Measurements from ENCODE around the gene MTHFSD.

The MTHFSD gene

DNA sequence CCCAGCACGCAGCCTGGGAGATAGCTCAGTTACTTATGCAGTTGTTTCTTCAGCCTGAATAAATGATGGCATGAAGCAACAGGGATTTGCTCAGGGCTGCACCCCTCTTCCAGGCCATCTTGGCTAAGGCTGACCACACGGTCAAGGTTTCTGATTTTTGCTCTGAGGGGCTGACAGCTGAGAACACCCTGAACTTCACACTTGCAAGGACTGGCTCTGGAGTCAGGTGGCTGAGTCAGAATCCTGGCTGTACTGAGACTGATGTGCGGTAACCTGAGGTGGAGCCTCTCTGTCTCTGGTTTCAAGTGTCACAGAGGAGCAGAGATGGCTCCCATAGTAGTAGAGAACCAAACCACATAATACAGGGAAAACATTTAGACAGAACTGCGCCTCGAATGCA lies 4.8 kb downstream of the MTHFSD start:
- DNase-seq (ENCODE audit: low read depth): no peak

DNA sequence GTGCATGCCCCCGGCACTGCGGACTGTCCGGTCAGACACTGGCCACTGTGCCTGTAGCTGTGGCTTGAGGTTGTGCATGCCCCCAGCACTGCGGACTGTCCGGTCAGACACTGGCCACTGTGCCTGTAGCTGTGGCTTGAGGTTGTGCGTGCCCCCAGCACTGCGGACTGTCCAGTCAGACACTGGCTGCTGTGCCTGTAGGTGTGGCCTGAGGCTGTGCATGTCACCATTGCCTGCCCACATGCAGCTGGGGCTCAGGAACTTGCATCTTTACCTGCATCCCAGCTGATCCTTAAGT lies 5.2 kb downstream of the MTHFSD start:
- no peak for DNase-seq (ENCODE audit: low read depth)

DNA sequence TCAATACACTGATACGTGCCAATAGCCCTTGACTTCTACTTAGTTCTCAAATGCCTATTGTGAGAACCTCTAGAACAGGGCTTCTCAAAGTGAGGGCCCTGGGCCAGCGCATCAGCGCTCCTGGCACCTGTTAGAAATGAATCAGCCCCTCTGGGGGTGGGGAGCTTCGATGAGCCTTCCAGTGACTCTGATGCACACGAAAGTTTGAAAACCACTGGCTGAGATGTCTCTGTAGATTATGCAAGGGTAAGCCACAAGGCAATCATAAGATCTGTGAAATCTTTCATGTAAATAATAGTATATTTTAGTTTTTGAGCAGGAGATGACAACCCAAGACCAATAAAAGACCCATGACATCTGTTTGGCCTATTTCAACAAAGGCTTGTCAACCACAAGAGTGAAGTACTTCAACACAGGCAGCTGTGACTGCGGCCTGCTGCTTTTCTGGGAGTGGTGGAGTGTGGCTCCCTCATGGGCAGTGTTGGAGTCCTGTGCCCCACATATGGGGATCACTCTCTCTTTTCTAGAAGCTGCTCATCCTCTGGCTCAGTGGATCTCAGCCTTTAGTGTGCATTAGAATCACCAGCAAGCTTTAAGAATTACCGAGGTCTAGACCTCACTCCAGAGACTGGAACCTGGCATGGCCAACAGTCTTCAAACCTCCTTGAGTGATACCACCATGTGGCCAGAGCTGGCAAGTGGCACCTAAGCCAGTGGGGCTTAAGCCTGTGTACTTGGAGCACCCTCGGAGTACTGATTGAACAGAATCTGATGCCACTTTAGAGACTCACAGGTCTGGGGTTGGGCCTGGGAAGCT lies 5.8 kb downstream of the MTHFSD start:
- DNase-seq (ENCODE audit: low read depth): no peak

DNA sequence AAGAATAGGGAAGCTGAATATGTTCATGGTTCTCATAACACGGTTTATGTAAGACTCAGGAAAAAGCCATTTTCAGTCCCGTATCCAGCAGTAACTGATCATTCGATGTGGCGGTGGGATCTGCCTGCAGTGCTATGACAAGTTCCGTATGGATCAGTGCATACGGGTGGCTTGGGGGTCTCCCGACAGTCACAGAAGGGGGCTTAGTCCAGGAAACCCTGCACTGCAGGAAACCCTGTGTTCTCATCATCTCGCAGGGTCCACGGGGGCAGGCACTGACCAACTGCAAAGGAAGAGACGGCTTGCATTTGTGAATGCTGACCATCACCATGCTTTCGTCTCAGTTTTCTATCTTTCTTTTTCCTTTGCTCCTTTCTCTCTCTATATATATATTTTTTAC lies 7.7 kb downstream of the MTHFSD start:
- DNase-seq (ENCODE audit: low read depth): no peak

DNA sequence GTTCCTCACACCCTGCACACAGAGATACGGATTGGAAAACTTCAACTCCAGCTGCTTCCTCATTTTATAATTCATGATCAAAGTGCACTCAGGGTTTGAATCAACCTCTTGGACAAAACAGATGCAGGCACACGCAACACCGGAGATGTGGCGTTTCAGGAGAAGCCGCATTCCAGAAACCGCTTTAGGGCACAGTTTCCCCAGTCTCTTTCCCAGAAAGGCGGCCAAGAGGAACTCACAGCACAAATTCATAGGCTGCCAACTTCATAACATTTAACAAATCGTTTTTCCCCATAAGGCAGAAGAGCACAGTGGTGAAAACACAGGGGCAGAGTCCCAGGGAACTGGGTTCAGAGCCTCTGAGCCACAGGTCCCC lies 8.4 kb downstream of the MTHFSD start:
- DNase-seq (ENCODE audit: low read depth): no peak

DNA sequence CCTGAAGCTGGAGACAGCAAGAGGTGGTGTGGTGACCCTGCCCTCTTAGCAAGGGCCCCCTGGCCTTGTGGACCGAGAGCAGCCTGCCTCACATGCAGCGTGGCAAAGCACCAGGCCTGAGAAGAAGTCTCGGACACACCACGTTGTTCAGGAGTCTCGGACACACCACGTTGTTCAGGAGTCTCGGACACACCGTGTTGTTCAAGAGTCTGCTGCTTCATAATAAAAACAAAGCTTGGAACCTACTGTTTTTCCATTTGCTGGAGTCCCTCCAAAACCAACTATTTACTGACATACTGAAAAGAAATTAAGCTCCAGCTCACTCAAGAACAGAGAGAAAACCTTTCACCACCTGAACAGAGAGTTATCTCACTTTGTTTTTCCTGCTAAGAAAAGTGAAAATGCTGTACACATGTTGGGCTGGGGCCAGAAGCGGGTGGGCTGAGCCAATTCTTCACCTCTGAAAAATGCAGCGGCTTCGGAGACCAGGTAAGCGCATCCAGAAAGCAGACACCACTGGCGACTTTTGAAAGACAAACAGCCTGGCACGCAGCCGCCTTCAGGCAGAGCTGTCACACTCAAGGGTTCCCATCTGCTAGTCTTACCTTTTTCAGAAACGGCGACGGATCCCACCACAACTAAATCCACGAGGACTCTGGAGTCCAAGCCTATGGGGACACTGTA lies 8.9 kb downstream of the MTHFSD start:
- no peak for DNase-seq (ENCODE audit: low read depth)

DNA sequence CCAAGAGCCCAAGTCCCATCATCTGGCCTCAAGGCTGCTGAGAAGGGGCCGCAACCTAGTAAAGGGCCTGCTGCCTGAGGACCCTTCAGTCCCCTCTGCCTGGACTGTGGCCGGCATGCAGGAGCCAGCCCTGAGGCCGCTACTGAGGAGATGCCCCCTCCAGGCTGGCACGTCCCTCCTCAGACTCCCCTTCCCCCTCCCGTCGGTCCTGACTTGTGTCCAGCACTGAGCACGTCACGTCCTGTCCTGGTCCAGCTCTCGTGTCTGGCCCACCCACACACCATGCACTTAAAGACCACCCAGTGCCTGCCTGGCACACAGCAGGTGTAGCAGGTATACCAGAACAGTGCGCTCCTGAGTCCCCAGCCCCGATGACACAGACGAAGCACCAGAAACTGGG lies 9.6 kb downstream of the MTHFSD start:
- no peak for DNase-seq (ENCODE audit: low read depth)

DNA sequence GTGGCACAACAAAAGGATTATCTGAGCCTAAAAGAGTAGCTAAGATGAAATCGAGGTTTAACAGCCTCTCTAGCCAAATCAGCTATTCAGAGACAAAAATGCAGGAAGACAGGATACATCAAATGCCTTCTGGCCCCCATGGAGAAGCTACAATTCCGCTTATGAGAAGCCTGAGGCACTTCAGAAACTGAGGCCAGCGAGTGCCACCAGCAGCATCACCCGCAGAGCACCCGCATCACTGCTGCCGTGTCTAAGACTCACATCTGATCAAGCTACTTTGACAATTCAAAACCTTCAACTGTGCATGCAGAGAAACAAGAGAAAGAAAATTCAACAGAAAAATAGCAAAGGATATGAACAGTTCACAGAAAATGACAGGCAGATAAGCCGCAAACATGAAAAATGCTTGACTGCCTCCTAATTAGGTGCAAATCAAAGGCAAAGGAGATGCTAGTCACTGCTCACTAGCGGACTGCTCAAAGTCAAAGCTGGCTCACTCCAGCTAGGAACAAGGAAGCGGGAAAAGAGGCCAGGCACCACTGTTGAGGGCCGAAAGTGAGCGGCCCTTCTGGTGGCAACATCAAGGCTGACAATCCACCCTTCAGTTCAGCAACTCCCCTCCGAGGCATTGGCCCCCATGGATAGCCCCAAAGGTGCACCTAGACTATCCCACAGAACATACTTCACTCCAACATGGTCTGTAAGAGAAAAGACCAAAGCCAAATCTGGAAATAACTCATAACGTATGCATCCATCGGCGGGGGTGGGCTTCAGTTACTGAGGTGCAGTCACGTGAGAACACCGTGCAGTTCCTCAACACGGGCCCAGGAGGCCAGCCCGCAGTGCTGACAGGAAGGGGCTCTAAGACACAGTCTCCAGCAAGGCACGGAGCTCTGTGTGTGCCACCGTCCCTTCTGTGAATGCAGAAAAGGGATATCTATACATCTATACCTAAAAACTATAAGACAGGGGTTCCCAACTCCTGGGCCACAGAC lies 12.0 kb downstream of the MTHFSD start:
- DNase-seq (ENCODE audit: low read depth): no peak

DNA sequence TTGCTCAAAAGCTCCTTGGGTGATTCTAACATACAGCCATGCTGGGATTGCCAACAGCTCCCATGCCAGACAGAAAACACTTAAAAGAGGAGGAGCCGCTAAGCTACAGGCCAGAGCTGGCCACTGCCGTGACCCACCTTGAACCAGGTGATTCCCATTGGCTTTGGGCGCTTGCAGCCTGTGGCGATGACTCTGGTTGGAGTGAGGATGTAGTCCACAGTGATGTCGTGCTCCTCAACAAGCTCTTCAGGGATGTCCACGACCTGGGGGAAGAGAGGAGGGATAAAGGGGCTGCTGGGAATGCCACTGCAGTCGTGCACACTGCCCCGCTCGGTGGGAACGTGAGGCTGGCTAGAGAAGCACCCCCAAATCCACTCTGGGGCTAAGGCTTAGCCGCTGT lies 13.5 kb downstream of the MTHFSD start:
- no peak for DNase-seq (ENCODE audit: low read depth)

DNA sequence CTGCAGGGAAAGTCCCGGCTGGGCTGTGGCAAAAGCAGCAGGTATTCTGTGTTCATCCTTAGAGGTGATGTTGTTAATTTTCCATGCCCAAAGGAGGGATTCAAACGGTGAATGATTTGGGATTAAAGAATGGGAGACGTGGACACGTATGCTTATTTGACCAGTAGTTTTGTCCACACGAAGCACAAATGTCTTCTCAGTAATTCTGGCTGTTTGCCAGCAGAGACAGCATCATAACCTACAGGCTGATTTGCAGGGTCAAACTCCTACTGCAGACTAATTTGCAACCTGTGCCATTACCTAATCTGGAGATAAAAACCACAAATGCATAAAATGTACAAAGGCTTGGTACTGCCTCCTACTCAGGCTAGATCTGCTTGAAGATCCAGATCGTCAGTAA lies 14.1 kb downstream of the MTHFSD start:
- DNase-seq (ENCODE audit: low read depth): no peak

DNA sequence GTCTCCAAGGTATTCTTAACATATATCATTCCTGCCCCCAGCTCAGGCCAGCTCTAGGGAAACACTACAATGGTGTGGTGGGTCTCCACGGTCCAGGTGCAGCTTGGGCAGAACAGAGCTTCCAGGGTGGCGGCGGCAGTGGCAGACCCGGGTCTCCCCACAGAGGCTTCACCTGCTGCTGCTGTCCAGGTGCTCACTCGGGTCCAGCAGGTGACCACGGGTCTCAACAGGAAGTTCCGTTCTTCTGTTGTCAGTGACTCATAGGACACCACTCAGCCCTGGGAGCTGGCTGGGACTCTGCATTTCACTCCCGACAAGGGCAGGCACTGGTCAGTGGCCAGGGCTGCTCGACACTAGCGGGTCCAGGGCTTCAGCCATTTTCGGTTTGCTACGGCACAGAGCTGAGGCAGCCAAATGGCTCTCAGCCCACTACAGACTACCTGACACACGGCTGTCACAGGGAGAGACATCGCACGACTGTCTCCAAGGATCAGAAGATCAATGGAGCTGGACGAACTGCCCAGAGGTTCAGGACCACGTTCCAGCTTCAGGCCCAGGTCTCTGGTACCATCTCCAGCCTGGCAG lies 16.7 kb downstream of the MTHFSD start:
- DNase-seq (ENCODE audit: low read depth): no peak

DNA sequence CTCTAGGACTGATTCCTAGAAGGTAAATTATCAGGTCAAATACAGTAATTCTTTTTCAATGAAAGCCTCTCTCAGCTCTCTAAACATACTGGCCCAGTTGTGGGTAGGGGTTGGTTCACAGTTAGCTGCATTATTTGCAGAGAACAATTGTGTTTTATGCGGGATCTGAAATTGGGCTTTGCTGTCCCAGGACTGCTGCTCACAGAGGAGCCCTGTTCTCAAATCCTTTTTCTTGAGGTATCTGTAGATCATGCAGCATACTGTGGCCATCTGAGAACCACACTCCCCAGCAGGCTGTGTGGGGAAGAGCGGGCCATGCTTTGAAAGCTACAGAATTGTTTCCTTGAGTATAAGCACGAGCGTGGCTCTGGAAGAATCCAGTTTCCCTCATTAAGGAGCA lies 17.5 kb downstream of the MTHFSD start:
- no peak for DNase-seq (ENCODE audit: low read depth)

DNA sequence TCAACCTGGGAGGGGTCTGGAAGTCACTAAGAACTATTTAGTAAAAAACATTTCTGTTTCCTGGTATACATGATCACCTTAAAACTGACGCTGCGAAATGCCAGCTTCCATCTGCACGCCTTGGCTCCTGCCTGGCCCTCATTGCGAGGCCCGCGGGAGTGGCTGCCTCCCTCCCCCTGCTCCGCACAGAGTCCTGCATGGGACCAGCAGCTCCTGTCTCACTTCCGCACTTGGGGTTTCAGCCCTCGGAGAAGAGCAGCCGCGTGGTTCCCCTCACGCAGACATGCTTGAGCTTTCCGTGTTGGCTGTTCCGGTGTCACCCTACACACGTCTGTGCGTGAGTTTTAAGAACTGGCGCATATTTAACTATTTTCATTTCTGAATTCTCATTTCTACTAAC lies 18.4 kb downstream of the MTHFSD start:
- no peak for DNase-seq (ENCODE audit: low read depth)

DNA sequence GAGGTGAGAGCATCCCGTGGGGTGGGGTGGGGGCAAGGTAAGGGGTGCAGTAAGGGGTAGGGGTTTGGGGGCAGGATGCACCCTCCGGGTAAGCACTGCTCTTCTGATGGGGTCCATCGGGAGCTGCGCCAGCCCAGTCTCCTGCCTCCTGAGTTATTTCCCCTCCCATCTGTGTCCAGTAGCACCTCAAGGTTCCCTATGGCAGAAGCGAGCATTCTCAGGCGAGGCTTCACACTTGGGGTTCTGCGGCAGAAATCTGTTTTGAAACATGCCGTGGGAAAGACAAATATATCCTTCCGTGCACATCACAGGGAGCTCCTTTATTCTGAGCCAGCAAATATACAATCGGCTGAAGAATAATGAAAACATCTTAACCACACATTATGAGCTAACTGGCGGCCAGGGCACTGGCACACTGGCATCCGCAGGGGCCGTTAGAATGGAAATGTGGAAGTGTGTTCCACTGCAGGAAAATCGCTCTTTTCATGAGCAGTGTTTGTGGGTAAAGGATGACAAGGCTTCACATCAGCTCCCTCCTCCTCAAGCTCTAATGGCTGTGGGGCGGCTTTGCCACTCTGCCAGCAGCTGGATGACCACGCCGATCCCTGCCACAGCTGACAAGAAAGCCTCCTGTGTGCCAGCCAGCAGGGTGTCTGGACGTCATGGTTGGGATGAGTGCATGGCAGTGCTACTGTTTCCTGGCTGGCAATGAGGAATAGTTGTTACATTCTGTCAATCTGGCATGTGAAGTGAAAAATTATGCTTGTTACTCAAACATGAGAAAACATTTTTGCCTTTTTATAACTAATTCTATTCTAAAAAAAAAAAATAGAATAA lies 20.0 kb downstream of the MTHFSD start:
- no peak for DNase-seq (ENCODE audit: low read depth)

DNA sequence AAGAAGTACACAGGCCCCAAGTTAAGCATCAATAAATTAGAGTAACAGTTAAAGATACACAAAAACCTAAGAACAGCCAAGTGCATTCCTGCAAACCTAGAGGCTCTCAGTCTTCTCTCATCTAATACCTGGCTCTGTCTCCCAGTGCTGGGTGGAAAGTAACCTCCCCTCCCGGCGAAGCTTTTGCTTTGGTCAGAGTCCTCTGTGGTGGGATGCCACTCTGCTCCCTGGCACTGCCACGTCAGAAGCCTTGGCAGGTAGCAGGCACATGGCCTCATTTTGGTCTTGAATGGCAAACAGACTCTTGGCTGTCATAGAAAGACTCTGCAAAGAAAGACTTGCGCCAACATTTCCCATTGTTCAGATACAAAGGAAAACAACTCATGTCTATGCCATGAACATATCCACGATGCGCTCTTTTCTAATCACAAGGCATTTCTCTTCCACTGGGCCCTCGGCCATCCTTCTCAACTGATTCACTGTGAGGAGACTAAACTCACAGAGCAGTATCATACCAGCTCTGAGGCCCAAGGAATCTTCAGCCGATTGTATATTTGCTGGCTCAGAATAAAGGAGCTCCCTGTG lies 21.2 kb downstream of the MTHFSD start:
- DNase-seq (ENCODE audit: low read depth): no peak

DNA sequence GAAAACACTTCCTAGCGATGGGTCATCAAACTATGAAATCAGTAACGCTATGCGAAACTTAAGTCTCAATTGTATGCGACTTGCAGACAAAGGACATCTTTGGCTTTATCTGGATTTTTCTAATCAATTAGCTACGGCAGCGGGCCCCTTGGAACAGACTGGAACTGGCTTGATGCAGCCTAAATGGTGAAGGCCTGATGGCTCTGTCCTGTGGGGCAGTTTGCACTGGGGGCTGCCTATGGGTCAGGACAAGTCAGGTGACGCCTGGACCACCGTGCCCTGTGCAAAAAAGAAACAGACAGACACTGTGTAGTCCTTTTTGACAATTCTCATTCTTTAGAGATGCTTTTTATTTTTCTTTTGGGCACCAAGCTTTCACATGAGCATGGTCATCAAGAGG lies 22.0 kb downstream of the MTHFSD start:
- no peak for DNase-seq (ENCODE audit: low read depth)

DNA sequence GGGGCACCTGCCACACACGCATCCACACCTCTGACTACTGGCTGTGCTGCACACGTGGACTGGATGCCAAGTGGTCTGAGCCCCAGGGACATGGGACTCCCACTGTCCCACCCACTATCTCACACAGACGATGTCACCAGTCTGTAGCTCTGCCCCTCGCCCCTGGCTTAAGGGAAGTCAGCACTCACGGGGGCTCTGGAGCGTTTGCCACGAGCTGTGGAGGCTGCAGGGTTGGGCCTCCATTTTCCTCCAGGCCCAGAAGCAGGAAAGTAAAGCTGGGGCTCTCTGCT lies 22.6 kb downstream of the MTHFSD start:
- DNase-seq (ENCODE audit: low read depth): no peak

DNA sequence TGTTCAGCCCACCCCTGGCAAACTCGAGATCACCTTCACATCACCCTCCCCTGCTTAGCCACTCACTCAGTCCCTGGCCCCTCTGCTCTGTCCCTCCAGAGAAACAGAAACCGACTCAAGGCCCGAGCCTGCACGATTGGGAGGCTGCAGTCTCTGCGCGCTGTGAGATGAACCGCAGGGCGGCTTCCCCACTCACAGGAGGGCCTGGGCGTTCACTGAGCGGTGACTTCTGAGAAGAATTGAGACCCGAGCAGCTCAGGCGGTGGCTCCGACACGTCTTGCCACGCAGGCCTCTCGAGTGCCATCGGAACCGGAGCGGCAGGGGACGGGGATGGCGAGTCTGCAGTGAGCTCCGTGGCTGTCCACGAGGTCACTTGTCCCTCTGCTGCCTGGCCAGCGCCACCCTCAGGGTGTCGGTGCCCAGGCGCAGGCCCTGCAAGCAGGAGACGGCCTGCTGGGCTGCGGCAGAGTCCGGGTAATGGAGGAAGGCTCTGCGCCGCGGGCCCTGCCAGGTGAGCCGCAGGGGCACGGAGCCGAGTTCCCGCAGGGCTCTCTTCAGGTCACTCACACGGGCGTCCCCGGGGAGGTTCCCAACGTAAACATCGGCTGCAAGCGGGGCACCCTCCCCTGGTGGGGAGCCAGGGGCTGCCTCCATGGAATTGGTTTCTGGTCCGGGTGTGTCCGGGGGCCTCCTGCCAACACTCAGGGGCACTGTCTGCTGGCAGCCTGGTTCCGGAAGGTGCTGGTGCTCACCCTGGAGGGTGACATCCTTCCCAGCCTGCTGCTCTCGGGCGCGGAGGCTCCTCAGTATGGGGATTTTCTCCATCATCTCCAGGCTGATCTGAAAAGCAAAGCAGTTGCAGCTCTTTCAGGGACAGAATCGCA lies 23.2 kb downstream of the MTHFSD start:
- no peak for DNase-seq (ENCODE audit: low read depth)

DNA sequence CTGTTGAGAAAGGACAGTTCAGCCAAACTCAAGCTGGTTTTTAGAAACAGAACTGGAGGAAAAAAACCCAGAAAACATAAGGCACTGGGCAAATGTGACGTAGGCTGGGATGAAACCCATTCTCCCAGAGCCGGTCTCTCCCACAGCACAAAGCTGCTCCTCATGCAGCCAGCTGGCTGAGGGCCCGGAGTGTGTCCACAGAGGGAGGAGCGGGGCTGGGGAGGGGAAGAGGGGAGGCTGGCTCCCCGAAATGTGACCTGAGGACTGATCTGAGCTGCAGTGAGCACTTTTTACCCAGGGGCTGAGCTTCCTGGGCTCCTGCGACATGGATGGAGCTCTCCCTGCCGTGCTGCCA lies 23.9 kb downstream of the MTHFSD start:
- DNase-seq (ENCODE audit: low read depth): no peak
